ENCODE data around the gene HNRNPL.
"Not testable (repeated sequence)": the region's sequence is repeated elsewhere in the genome, so short reads cannot be mapped to it uniquely, and the experiment has no call there.

Gene HNRNPL

DNA sequence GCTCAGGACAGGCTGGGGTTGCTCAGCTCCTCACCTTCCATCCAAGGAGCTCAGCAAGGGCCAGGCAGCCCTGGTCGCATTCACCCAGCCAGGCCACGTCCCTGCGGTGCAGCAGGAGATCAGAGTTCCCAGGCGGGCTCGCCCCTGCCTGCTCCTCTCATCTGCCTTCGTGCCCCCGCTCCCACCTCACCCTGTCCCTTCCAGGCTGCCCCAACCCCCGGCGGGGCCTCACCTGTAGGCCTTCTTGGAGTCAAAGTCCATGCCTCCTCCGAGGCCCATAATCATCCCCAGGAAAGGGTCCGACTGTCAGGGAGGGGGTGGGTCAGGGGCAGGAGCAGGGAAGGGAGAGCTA lies 29.6 kb upstream of the HNRNPL start:
- TF ChIP-seq, protein P1, sequence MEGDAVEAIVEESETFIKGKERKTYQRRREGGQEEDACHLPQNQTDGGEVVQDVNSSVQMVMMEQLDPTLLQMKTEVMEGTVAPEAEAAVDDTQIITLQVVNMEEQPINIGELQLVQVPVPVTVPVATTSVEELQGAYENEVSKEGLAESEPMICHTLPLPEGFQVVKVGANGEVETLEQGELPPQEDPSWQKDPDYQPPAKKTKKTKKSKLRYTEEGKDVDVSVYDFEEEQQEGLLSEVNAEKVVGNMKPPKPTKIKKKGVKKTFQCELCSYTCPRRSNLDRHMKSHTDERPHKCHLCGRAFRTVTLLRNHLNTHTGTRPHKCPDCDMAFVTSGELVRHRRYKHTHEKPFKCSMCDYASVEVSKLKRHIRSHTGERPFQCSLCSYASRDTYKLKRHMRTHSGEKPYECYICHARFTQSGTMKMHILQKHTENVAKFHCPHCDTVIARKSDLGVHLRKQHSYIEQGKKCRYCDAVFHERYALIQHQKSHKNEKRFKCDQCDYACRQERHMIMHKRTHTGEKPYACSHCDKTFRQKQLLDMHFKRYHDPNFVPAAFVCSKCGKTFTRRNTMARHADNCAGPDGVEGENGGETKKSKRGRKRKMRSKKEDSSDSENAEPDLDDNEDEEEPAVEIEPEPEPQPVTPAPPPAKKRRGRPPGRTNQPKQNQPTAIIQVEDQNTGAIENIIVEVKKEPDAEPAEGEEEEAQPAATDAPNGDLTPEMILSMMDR (IDR thresholded peaks at IDR 0.05; ENCODE audit: low read depth, low read length), result no peak
- TF ChIP-seq POLR2A (IDR thresholded peaks at IDR 0.05; ENCODE audit: extremely low read depth, insufficient read length), result no peak
- TF ChIP-seq MYC (IDR thresholded peaks at IDR 0.05; ENCODE audit: low read depth, low read length), result no peak
- TF ChIP-seq, protein P2, sequence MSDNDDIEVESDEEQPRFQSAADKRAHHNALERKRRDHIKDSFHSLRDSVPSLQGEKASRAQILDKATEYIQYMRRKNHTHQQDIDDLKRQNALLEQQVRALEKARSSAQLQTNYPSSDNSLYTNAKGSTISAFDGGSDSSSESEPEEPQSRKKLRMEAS (IDR thresholded peaks at IDR 0.05; ENCODE audit: low read depth, low read length), result no peak
- no peak for DNase-seq (ENCODE audit: low read depth)
- no peak overlapping the region for H3K4me3 ChIP-seq (ENCODE audit: low read depth, low read length)

- DNase-seq (ENCODE audit: low read depth), result peak; percentile 10
- TF ChIP-seq, protein P1 (IDR thresholded peaks at IDR 0.05; ENCODE audit: low read depth, low read length), result peak; percentile 9
- no peak for TF ChIP-seq MYC (IDR thresholded peaks at IDR 0.05; ENCODE audit: low read depth, low read length)
- TF ChIP-seq, protein P2 (IDR thresholded peaks at IDR 0.05; ENCODE audit: low read depth, low read length), result no peak
These were observed 29.0 kb upstream of the HNRNPL start for GRCh38 chr19:38878575-38879399.

GRCh38 chr19:38877781-38878574 lies 28.2 kb upstream of the HNRNPL start, which contains the start of gene RINL:
RINL (minus strand) TSS chr19:38878275; CDS start chr19:38876742, 1,533 bp downstream.
- DNase-seq (ENCODE audit: low read depth), result peak; percentile 56

More at GRCh38 chr19:38878575-38879399, 29.0 kb upstream of the HNRNPL start:
- H3K4me3 ChIP-seq (ENCODE audit: low read depth, low read length), result no peak overlapping the region

DNA sequence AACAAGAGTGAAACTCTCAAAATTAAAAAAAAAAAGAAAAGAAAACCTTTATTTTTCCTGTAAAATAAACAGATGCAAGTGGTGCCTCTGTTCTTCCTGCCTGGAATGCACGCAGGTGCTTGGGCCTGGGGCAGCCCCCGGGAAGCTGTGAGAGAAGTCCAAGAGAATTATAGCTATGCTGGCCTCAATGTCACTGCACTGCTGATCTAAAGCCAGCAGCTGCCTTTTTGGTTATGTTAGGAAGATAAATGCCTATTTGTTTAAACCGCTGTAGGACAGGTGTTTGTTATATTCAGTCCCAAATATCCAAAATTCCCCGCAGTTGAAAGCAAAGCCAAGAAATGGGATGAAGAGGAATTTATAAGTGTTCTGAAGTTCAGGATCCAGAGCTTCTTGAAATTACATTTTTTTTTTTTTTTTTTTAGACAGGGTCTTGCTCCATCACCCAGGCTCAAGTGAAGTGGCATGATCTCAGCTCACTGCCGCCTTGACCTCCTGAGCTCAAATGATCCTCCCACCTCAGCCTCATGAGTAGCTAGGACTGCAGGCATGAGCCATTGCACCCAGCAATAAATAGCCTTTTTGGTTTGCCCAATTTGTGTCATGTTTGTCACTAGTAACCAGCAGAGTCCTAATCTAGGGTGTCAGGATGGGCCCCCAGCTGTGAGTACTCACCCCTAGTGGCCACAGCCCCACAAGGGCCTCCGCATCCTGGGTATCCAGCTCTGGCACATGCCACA lies 26.0 kb upstream of the HNRNPL start:
- no peak for DNase-seq (ENCODE audit: low read depth)
- TF ChIP-seq, protein P1 (IDR thresholded peaks at IDR 0.05; ENCODE audit: low read depth, low read length), result no peak
- TF ChIP-seq, protein P2 (IDR thresholded peaks at IDR 0.05; ENCODE audit: low read depth, low read length), result no peak
- TF ChIP-seq POLR2A (IDR thresholded peaks at IDR 0.05; ENCODE audit: extremely low read depth, insufficient read length) (no peak), MYC (IDR thresholded peaks at IDR 0.05; ENCODE audit: low read depth, low read length) (no peak)

More at GRCh38 chr19:38877781-38878574, 28.2 kb upstream of the HNRNPL start, which contains the start of gene RINL:
- TF ChIP-seq, protein P2 (IDR thresholded peaks at IDR 0.05; ENCODE audit: low read depth, low read length), result no peak
- TF ChIP-seq, protein P1 (IDR thresholded peaks at IDR 0.05; ENCODE audit: low read depth, low read length), result no peak
- TF ChIP-seq MYC (IDR thresholded peaks at IDR 0.05; ENCODE audit: low read depth, low read length) (no peak), POLR2A (IDR thresholded peaks at IDR 0.05; ENCODE audit: extremely low read depth, insufficient read length) (peak; percentile 24)
- peak within 1 kb of the TSS; percentile 42 for H3K4me3 ChIP-seq (ENCODE audit: low read depth, low read length)

DNA sequence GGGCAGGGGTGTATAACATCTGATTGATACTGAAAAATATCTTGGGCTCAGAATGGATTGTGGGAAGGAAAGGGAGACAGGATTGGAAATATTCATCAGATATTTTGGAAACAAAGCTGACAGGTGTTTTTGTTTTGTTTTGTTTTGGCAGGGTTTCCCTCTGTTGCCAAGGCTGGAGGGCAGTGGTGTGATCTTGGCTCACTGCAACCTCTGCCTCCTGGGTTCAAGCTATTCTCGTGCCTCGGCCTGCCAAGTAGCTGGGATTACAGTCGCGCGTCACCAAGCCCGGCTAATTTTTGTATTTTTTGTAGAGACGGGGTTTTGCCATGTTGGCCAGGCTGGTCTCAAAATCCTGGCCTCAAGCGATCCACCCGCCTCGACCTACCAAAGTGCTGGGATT lies 23.6 kb upstream of the HNRNPL start:
- not testable (repeated sequence) for DNase-seq (ENCODE audit: low read depth); H3K4me3 ChIP-seq (ENCODE audit: low read depth, low read length)

More for the DNA sequence above, 26.0 kb upstream of the HNRNPL start:
- H3K4me3 ChIP-seq (ENCODE audit: low read depth, low read length), result no peak overlapping the region
